ENCODE results near the gene PPP6R2.

PPP6R2 gene

GRCh38 chr22:50439871-50440331 is 96.8 kb downstream of the PPP6R2 start:
- no peak for DNase-seq (ENCODE audit: low read depth)
- no peak overlapping the region for H3K4me3 ChIP-seq (ENCODE audit: low read depth, low read length)
- no peak for TF ChIP-seq MAX (IDR thresholded peaks at IDR 0.05; ENCODE audit: low read depth, low read length)

- TF ChIP-seq MYC (IDR thresholded peaks at IDR 0.05; ENCODE audit: low read depth, low read length) (no peak), POLR2A (IDR thresholded peaks at IDR 0.05; ENCODE audit: extremely low read depth, insufficient read length) (no peak), MAX (IDR thresholded peaks at IDR 0.05; ENCODE audit: low read depth, low read length) (no peak), CTCF (IDR thresholded peaks at IDR 0.05; ENCODE audit: low read depth, low read length) (no peak)
- DNase-seq (ENCODE audit: low read depth): no peak
- H3K4me3 ChIP-seq (ENCODE audit: low read depth, low read length): no peak overlapping the region
Measured at GRCh38 chr22:50440544-50441249, 97.6 kb downstream of the PPP6R2 start.

- TF ChIP-seq MYC (IDR thresholded peaks at IDR 0.05; ENCODE audit: low read depth, low read length) (no peak), MAX (IDR thresholded peaks at IDR 0.05; ENCODE audit: low read depth, low read length) (no peak), CTCF (IDR thresholded peaks at IDR 0.05; ENCODE audit: low read depth, low read length) (no peak), POLR2A (IDR thresholded peaks at IDR 0.05; ENCODE audit: extremely low read depth, insufficient read length) (no peak)
- DNase-seq (ENCODE audit: low read depth): no peak
- no peak overlapping the region for H3K4me3 ChIP-seq (ENCODE audit: low read depth, low read length)
Measured at GRCh38 chr22:50441428-50441993, 98.4 kb downstream of the PPP6R2 start.

GRCh38 chr22:50443197-50443596 is 100.1 kb downstream of the PPP6R2 start:
- no peak for DNase-seq (ENCODE audit: low read depth)
- TF ChIP-seq POLR2A (IDR thresholded peaks at IDR 0.05; ENCODE audit: extremely low read depth, insufficient read length): no peak
- no peak overlapping the region for H3K4me3 ChIP-seq (ENCODE audit: low read depth, low read length)

DNA sequence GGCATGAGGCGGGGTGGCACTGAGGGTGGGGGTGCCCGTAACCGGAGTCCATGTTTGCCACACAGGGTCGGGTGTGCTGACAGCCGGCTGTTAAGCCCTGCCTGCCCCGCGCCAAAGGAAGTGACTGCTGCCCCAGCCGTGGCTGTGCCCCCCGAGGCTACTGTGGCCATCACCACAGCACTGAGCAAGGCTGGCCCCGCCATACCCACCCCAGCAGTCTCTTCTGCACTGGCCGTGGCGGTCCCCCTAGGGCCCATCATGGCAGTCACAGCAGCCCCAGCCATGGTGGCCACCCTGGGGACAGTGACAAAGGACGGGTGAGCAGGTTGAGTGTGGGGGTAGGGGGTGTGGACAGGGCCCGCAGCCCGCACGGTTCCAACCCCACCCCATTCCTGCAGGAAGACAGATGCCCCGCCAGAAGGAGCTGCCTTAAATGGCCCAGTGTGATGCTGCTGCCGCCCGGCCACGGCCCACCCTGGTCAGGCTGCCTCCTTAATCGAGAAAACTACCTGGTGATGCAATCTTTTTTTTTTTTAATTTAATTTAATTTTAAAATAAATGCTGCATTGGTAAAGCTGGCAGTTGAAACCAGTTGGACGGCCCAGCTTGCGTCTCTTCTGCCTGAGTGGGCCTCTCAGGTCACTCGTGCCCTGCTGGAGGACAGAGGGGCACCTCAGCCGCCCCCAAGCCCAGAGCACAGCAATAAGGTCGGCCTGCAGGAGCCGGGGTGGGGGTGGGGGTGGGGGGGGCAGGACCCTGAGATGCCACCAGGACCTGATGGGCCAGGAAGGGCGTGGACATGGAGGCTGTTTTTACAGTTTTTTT is 100.9 kb downstream of the PPP6R2 start:
- TF ChIP-seq MAX (IDR thresholded peaks at IDR 0.05; ENCODE audit: low read depth, low read length) (no peak), CTCF (IDR thresholded peaks at IDR 0.05; ENCODE audit: low read depth, low read length) (no peak), POLR2A (IDR thresholded peaks at IDR 0.05; ENCODE audit: extremely low read depth, insufficient read length) (no peak)
- H3K4me3 ChIP-seq (ENCODE audit: low read depth, low read length): no peak overlapping the region
- no peak for DNase-seq (ENCODE audit: low read depth)

DNA sequence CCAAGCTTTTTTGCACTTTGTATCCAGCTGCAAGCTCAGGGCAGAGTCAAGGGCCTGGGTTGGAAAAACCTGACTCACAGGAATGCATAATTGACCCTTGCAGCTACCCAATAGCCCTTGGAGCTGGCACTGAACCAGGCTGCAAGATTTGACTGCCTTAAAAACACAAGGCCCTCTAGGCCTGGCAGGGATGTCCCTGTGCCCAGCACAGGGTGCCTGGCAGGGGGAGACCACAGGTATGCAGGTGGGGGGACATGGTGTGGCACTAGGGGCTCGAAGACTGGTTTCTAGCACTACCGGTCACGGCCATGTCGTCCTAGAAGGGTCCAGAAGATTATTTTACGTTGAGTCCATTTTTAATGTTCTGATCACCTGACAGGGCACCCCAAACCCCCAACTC is 101.5 kb downstream of the PPP6R2 start:
- no peak for DNase-seq (ENCODE audit: low read depth)
- no peak overlapping the region for H3K4me3 ChIP-seq (ENCODE audit: low read depth, low read length)
- TF ChIP-seq MYC (IDR thresholded peaks at IDR 0.05; ENCODE audit: low read depth, low read length) (no peak), CTCF (IDR thresholded peaks at IDR 0.05; ENCODE audit: low read depth, low read length) (no peak), MAX (IDR thresholded peaks at IDR 0.05; ENCODE audit: low read depth, low read length) (no peak), POLR2A (IDR thresholded peaks at IDR 0.05; ENCODE audit: extremely low read depth, insufficient read length) (no peak)

All from NB4 (cell line).